CD4-positive, alpha-beta T cell treated with Interleukin-21 for 1 hour (primary cell): ENCODE measurements around the gene GTF2A1.
"Not testable (repeated sequence)": the region's sequence is repeated elsewhere in the genome, so short reads cannot be mapped to it uniquely, and the experiment has no call there.

Experiments
- DNase-seq: peaks from one replicate; pipeline ENCODE4 v3.0.0-alpha.2; 2020

The GTF2A1 gene

DNA sequence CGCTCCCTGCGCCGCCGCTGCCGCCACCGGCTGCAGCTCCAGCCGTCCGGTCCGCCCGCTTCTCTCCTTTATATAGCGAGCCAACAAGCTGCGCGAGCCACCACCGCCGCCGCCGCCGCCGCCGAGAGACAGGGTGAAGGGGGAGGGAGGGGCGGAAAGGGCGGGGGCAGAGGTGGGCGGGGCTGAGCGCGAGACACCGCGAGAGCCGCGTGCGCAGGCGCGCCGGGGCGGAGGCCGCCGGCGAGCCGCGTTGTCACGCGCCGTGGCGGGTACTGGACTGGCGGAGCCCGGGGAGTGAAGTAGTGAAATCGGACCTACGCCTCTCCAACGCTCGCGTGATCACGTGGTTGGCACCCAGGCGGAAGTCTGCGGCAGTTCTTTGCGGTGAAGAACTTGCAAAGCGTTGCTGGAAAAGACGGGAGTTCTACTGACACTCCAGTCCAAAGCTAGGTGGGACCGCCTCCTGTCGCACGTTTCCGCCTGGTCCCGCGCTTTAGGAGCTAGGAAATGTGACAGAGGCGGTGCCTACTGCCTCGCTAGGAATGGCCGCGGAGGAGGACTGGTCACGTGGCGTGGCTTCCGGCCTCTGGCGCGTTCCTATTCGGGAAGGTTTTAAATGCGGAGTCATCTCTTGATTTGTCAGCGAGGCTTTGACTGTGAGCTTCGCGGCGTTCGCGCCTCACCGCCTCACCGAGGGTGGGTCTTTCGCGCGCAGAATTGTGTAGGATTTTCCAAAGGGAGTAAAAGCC is at the start of gene GTF2A1:
TSS of gene GTF2A1 (minus strand) at position 130 of the 749 bp plus-strand sequence. CDS start 441 bp downstream, outside the sequence.
- peak; percentile 96 for DNase-seq

DNA sequence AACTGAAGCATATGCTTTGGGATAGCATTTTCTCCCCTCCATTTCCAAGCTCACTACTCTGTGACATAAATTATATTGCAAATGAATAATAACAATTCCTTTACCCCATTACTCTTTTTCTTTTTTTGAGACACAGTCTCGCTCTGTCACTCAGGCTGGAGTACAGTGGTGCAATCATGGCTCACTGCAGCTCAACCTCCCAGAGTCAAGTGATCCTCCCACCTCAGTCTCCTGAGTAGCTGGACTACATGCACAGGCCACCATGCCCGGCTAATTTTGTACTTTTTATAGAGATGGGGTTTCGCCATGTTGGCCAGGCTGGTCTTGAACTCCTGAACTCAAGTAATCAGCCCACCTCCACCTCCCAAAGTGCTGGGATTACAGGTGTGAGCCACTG is 49.2 kb upstream of the GTF2A1 start:
- DNase-seq: no peak

DNA sequence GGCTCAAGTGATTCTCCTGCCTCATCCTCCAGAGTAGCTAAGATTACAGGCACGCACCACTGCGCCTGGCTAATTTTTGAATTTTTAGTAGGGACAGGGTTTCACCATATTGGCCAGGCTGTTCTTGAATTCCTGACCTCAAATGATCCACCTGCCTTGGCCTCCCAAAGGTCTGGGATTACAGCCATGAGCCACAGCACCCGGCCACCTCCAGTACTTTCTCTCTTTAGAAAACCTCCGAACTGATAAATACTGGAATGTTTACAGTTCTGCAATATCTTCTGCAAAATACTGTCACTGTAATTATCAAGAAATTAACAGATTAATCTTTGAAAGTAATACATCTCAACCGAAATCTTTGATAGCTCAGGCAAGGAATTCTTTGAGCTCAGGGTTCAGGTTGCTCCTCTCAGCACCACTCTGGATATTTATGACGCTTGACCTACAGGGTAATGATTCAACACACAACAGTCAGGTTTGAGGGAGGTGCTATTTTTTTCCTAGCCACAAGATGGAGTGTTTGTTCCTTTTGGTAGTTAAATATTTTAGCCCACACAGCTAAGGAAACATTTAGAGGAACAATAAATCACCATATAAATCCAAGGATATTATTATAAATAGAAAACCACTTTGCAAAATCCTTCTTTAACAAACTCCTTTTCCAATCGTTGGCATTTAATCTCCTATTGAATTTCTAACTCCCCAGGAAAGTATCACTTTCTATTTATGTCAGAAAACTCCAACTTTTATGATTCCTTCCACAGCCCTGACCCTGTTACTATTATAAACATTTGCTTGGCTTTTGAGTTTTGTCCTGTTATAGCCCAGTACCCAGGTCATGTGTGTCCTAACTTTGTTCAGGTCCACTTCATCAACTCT is 48.6 kb upstream of the GTF2A1 start:
- DNase-seq: peak; percentile 51

DNA sequence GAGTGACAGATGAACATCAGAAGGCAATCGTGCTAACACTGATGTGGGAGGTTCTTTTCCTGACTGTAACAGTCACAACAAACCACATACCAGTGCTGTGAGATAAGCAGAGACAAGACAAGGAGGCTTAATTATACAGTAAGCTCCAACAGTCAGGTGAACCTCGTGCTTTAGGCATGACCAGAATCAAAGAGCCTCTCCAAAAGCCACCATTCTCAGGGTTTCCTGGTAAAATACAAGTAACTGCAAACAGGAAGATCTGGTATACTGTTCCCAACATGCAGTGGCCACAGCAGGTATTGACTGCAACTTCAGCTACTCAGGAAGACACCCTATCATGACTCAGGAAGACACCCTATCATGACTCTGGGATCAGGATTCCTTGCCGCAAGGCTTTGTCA is 47.3 kb upstream of the GTF2A1 start:
- no peak for DNase-seq

DNA sequence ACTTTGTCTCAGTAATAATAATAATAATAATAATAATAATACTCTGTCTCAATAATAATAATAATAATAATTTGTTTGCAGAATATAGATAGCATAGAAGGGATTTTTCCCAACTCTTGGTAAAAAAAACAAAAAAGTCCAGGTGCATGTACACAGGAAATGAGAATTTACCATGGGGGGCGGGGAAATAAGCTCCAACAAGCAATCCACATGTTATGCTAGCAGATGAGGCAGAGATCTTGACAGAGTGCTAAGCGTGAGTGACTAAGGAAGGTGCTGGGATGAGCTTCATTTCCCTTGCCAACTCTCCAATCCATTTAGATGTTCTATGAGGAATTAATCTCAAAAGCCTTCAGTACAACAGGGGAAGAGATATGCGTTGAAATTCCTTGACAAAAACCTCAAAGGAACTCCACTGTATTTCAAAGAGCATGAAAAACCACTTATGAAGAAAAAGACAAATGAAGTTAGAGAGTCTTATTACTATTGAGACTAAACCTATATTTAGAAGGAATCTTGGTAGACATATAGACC is 44.9 kb upstream of the GTF2A1 start:
- DNase-seq: no peak

DNA sequence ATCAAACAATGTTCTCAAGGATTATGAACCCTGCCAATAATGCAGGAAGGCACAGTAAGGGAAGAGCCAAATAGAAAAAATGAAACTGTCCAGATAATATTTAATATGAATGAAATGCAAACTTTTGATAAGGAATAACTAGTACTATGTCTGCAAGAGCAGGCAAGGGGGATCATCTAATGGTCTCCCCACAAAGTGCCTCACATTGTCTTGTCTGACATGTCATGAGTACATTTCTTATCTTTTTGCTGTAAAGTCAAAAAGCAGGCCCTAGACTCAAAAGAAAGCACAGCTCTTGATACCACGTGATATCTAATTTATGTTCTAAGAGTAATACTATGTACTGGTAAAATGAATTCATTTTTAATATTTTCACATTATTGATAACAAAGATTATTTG is 43.9 kb upstream of the GTF2A1 start:
- DNase-seq: no peak

DNA sequence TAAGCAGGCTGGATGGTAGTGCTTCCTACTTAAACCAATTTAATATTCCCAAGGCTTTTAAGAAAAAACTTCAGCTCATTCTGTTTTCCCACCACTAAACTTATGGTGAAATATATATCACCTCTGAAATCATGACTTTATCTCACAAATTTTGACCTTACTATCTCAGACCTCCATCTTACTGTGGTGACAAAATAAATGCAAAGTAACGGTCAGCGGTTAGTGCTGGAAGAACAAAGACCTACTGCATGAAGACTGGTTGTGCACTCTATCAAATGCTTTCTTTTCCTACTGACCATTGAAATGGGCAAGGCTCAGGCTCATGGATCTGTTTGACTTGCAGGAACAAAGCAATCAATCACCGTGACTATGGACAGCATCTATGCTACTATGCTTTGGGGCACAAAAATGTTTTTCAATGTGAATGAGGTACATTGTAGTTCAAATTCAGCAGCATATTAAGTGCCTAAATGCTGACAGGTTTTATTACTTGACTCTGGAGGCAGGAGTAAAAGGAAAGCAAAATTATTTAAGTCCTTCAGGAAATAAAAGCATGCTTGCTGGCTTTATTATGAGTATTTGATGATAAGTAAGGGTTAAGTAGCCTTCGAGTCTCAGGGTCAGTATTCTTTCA is 43.1 kb upstream of the GTF2A1 start:
- no peak for DNase-seq

DNA sequence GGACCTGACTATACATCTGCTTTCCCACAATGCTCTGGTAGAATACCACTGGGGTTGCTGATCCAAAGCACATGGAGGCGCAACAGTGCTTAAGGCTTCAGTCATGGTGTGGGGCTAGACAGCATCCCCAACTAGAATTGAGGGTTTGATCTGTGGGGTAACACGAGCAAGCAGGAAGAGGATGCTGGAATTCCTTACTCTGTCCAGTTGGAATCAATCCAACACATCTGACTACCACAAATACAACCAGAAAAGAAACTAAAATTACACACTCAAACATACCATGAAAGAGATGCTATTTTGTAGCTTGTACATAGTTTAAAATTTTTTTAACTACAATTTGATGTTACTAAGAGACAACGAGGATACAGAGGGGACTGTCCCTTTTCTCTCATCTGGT is 40.4 kb upstream of the GTF2A1 start:
- no peak for DNase-seq

DNA sequence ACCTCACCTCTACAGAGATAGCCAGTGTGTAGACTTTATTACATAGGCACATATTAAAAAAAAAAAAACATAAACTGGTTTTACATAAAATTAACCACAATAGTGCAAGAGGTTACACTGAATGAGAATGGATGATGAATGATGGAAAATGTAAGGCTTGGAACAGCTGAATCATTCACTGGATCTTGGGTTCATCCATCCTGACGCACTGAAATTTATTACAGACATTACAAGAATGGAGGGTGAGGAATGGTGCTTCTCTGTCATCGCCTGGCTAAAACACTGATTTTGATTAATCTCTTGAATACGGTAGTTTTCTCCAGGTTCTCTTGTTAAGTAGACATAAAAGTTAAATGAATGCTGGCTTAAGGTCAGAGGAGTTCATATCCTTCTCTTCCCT is 40.0 kb upstream of the GTF2A1 start:
- DNase-seq: no peak

DNA sequence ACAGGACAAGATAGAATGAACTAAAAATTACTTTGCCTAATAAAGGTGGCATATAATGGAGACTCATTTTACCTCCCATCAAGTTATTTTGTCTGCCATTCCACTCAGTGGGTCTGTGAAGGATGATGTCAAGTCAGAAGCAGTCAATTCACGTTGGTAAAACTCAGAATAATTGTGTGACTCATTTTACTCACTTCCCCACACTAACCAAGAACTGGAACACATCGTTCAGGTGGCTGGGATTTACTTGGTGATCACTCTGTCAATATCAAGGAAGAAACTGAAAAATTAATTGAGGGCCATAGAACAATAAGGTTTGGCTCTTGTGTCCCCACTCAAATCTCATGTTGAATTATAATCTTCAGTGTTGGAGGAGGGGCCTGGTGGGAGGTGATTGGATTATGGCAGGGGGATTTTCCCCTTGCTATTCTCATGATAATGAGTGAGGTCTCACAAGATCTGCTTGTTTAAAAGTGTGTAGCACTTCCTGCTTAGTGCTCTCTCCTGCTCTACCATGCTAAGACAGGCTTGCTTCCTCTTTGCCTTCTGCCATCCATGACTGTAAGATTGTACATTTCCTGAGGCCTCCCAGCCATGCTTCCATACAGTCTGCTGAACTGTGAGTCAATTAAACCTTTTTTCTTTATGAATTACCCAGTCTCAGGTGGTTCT is 35.7 kb upstream of the GTF2A1 start:
- no peak for DNase-seq

DNA sequence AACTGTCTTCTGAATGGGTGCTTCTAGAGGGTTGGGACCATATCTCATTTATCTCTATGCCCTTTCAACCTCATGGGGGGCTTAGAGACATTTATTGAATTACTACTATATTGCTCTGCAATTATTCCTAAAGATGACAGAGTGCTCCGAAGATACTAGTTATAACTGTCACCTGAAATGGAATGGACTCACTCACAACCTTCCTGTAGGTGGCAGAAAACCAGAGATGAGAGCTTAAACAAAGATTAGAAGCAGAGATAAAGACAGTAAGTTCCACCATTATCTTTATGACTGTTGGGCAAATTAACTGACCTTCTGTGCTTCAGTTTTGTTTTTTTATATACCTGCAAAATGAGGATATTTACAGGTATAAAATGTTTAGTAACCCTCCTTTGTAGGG is 31.5 kb upstream of the GTF2A1 start:
- DNase-seq: no peak

DNA sequence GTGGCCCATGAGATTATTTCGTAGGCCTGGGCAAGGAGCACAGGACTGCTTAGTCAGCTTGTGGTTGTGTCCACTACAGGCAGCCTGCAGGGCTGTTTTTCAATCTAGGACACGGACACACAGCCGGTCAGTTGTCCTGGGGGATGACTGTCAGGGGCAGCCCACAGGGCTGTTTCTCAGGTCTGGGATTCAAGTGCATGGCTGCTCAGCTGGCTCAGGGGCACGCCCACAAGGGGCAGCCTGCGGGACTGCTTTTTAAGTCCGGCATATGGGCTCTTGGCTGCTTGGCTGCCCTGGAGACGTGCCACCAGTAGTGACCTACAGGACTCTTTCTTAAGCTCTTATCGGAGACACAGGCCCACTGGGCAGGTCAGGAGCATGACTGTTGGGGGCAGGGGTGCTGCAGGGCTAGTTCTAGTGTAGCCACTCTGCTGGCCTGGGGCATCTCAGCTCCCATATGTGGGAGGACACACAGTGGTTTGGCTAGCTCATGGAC is 26.6 kb upstream of the GTF2A1 start:
- no peak for DNase-seq

DNA sequence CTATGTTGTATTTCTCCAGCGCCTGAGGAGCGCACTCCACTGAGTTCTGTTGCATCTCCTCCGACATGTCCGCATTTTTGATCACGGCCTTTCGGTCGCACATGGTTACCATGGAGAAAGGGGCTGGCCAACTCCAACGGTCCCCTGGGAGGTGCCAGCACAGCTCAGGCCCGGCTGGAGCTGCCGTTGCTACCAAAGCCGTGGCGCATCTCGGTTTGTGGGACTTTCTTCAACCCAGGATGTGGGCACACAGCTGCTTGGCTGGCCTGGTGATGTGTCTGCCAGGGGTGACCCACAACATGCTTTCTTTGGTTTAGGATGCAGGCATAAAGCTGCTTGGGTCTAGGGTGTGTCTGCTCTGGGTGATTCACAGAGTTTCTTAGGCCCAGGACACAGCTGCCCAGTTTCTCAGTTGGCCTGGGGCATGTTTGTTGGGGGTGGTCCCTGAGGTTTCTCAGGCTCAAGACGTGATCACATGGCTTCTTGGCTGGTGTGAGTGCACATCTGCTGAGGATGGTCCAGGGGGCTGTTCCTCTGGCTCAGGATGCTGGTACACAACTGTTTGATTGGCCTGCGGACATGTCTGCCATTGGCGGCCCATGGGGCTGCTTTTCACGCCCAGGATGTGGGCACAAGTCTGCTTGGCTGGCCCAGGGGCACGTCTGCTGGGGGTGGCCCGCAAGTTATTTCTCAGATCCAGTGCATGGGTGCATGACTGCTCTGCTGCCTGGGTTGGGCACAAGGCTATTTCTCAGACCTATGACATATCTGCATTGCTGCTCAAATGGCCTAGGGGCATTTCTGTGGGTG is 25.9 kb upstream of the GTF2A1 start:
- DNase-seq: no peak

DNA sequence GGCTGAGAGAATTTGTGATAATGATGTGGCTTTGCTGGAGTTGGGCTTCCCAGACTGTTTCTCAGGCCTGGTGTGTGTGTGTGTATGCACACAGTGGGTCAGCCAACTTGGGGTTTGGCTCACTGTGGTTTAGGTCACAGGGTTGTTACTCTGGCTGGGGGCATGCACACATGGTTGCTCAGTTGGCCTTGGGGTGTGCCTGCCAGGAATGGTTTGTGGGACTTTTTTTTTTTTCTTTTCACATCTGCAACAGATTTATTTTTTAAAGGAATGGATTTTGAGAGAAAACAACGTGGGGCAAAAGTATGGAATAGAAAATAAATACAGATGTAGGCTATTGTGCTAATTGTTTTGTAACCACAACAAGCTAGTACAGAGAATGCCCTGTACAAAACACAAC is 25.0 kb upstream of the GTF2A1 start:
- DNase-seq: no peak

DNA sequence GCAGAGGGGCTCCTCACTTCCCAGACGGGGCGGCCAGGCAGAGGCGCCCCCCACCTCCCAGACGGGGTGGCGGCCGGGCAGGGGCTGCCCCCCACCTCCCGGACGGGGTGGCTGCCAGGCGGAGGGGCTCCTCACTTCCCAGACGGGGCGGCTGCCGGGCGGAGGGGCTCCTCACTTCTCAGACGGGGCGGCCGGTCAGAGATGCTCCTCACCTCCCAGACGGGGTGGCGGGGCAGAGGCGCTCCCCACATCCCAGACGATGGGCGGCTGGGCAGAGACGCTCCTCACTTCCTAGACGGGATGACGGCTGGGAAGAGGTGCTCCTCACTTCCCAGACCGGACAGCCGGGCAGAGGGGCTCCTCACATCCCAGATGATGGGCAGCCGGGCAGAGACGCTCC is 23.7 kb upstream of the GTF2A1 start:
- not testable (repeated sequence) for DNase-seq

DNA sequence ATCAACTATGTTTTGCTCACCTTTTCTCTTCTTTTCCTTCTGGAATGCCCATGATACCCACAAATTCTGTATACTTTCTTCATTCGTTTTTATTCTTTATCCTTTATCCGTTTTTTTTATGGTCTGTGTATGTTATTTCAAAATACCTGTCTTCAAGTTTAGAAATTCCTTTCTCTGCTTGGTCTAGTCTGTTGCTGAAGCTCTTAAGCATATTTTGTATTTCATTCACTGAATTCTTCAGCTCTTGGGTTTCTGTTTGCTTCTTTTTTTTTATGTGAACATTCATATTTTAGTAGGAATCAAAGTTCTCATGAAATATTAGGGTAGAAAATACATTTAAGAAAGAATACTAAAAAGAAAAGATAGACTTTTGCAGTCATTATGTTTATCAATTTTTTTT is 22.7 kb upstream of the GTF2A1 start:
- no peak for DNase-seq

DNA sequence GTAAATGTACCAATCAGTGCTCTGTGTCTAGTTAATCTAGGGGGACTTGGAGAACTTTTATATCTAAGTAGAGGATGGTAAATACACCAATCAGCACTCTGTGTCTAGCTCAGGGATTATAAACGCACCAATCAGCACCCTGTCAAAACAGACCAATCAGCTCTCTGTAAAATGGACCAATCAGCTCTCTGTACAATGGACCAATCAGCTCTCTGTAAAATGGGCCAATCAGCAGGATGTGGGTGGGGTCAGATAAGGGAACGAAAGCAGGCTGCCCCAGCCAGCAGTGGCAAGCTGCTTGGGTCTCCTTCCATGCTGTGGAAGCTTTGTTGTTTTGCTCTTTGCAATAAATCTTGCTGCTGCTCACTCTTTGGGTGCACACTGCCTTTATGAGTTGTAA is 16.1 kb upstream of the GTF2A1 start:
- DNase-seq: not testable (repeated sequence)

DNA sequence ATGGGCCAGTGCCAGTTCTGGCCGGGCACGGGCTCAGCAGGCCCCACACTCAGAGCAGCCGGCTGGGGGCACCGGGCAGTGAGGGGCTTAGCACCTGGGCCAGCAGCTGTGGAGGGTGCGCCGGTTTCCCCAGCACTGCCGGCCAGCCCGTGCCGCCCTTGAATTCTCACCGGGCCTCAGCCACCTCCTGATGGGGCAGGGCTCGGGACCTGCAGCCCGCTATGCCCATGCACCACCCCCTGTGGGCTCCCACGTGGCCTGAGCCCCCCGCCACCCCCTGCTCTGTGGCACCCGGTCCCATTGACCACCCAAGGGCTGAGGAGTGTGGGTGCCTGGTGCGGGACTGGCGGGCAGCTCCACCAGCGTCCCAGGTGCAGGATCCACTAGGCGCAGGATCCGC is 15.4 kb upstream of the GTF2A1 start:
- DNase-seq: no peak

DNA sequence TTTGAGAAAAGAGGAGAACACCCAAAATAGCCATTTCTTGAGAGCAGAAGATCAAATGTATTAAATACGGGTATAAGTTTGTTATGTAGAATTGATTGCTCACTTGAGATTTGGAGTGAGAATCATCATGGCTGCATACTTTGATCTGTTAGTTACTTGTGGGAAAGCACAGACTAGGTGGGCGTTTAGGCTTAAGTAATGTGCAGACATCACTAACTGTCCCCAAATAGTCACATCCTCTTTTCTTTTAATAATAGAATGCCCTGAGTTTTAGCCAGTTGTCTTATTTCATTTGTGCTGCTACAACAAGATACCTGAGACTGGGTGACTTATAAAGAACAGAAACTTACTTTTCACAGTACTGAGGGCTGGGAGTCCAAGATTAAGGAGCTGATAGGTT is 14.3 kb upstream of the GTF2A1 start:
- DNase-seq: no peak

DNA sequence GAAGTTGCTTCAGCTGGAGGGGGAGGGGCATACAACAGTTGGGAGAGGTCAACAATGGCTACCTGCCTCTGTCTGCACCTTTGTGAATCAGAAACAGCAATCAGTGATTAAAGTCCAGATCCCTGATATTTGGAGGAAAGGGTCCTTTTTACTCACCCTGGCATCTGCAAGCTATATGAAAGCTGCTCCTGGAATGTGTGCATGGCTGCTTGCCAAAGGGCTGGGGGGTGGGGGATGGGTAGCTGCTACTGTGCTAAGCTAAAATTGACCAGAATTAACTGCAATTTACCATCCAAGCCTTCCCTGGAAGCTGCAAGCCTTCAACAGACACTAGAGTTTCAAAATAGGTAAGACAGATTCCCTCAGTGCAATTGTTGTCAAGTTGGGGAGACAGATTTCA is 13.5 kb upstream of the GTF2A1 start:
- no peak for DNase-seq

DNA sequence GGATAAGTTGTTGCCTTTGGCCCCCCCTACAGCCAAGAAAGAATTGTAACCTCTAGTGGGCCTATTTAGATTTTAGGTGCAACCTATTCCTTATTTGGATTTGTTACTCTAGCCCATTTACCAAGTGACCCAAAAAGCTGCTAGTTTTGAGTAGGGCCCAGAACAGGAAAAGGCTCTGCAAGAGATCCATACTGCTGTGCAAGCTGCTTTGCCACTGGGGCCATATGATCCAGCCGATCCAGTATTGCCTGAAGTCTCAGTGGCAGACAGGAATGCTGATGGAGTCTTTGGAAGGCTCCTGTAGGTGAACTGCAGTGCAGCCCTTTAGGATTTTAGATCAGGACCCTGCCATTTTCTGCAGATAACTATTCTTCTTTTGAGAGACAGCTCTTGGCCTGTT is 12.9 kb upstream of the GTF2A1 start:
- no peak for DNase-seq

DNA sequence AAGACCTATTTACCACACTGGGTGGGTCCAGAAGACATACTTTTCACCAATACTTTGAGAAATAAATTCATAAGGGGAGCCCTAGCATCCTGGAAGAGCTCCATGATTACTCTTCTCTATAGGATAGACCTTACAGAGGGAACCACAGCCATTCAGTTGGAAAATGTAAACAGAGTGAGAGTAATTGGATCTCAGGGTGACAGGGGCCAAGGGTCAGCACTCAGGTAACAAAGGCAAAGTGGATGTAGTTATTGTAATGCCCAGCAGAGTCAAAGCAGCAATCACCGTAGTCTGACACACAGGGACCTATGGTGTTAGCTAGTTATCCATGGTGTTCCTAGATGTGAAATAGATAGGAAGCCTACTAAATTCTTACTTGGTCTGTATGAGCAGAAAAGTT is 10.8 kb upstream of the GTF2A1 start:
- DNase-seq: no peak
